Endothelial cell of umbilical vein (primary cell): ENCODE measurements around the gene CRYBB2. TPM values are rescaled to one million over a fixed set of nuclear protein-coding genes. Genes with fewer than 3 reads are reported as not detected.
"Not testable (repeated sequence)": the region's sequence is repeated elsewhere in the genome, so short reads cannot be mapped to it uniquely, and the experiment has no call there.

Experiments used
- BruUV-seq: library from RNA; stranded (reverse); fragments of 400-500 nt; replicated peaks from 2 replicates; lab custom pipeline; 2021; lab: Mats Ljungman, UMichigan
- CTCF ChIA-PET: fragments of 300-600, 350-600 bp; sonication (Branson Sonifier 250); formaldehyde crosslinking; loops from one replicate; lab custom pipeline; 2021; ENCODE audit warnings: antibody characterized with exemption, inconsistent platforms; lab: Charles Lee
- POLR2A ChIA-PET: fragments of 300-600, 350-600 bp; sonication (Branson Sonifier 250); formaldehyde crosslinking; loops from one replicate; lab custom pipeline; 2021; ENCODE audit warnings: antibody characterized with exemption, inconsistent platforms; lab: Charles Lee
- DNase-seq: peaks from one replicate; pipeline ENCODE4 v3.0.0-alpha.2; 2011; ENCODE audit warnings: low read depth, low spot score
- FAIRE-seq: peaks from 2 replicates; lab custom pipeline; 2011; peaks lifted over from hg19 to GRCh38; lab: Jason Lieb, UNC
- H2AFZ ChIP-seq: 2 replicates; pipeline ENCODE4 v1.6.0; 2012; ENCODE audit warnings: low read depth, low read length, control low read depth, inconsistent platforms
- H3K27ac ChIP-seq: 2 replicates; pipeline ENCODE4 v1.5.1; 2011; ENCODE audit warnings: low read depth, mild to moderate bottlenecking, control low read depth, low read length, moderate library complexity; ENCODE audit not compliant: insufficient read depth
- H3K27me3 ChIP-seq, 2 experiments: 2 replicates each; pipeline versions ENCODE4 v1.6.0 to v1.6.1; 2011; ENCODE audit warnings: low read length in 2 of 2, mixed read lengths in 1 of 2; ENCODE audit not compliant: control insufficient read depth in 2 of 2, insufficient read depth in 2 of 2
- H3K36me3 ChIP-seq, 2 experiments: 2 replicates in 1 of 2; 3 replicates in 1 of 2; pipeline ENCODE4 v1.5.1; 2011; ENCODE audit warnings: low read length in 2 of 2, mild to moderate bottlenecking in 1 of 2, moderate library complexity in 1 of 2; ENCODE audit not compliant: control insufficient read depth in 2 of 2, insufficient read depth in 2 of 2; ENCODE audit errors: extremely low read depth in 1 of 2
- H3K4me1 ChIP-seq: 3 replicates; pipeline ENCODE4 v1.5.1; 2011; ENCODE audit warnings: mild to moderate bottlenecking, low read length; ENCODE audit not compliant: control insufficient read depth, insufficient read depth; ENCODE audit errors: extremely low read depth
- H3K4me2 ChIP-seq: 2 replicates; pipeline ENCODE4 v1.6.1; 2011; ENCODE audit warnings: low read length, control low read depth, mixed read lengths; ENCODE audit not compliant: insufficient read depth
- H3K4me3 ChIP-seq, 3 experiments: fragments of 200-600 bp in 1 of 3; sonication (generic), shearing (Covaris generic) in 1 of 3; replicated peaks in 1 of 3; 2 replicates each; pipeline ENCODE4 v1.5.1; 2011 to 2016; ENCODE audit warnings: control low read depth in 3 of 3, low read length in 3 of 3, mild to moderate bottlenecking in 2 of 3, inconsistent platforms in 1 of 3, low read depth in 1 of 3, moderate library complexity in 1 of 3; ENCODE audit not compliant: insufficient read depth in 1 of 3
- H3K79me2 ChIP-seq: 2 replicates; pipeline ENCODE4 v1.6.0; 2012; ENCODE audit warnings: low read length, inconsistent platforms; ENCODE audit not compliant: control insufficient read depth, insufficient read depth
- H3K9ac ChIP-seq: replicated peaks from 2 replicates; pipeline ENCODE3; 2011; ENCODE audit warnings: low read length, control low read depth; ENCODE audit not compliant: insufficient read depth; ENCODE audit errors: extremely low read depth
- H3K9me1 ChIP-seq: replicated peaks from 3 replicates; pipeline ENCODE4 v1.6.0; 2011; ENCODE audit warnings: mild to moderate bottlenecking, low read length; ENCODE audit not compliant: control insufficient read depth, insufficient read depth; ENCODE audit errors: extremely low read depth
- H3K9me3 ChIP-seq: replicated peaks from 2 replicates; pipeline ENCODE4 v1.5.1; 2012; ENCODE audit warnings: low read length, inconsistent platforms; ENCODE audit not compliant: control insufficient read depth, insufficient read depth
- H4K20me1 ChIP-seq: replicated peaks from 2 replicates; pipeline ENCODE3; 2011; ENCODE audit warnings: mild to moderate bottlenecking, low read length; ENCODE audit not compliant: control insufficient read depth, insufficient read depth; ENCODE audit errors: extremely low read depth
- CTCF ChIP-seq, 2 donors: IDR thresholded peaks; 1 replicate in 1 of 2; 2 replicates in 1 of 2; pipeline ENCODE4 v1.5.1; 2011; ENCODE audit warnings: low read length in 2 of 2, mild to moderate bottlenecking in 2 of 2, moderate library complexity in 2 of 2, control low read depth in 1 of 2, inconsistent platforms in 1 of 2, low read depth in 1 of 2; ENCODE audit not compliant: insufficient read depth in 1 of 2; ENCODE audit errors: extremely low read depth in 1 of 2
- EZH2 ChIP-seq: IDR thresholded peaks from 2 replicates; pipeline ENCODE4 v1.6.1; 2012; ENCODE audit warnings: borderline replicate concordance, low read depth, mild to moderate bottlenecking, moderate library complexity, low read length, inconsistent platforms; ENCODE audit not compliant: severe bottlenecking
- GATA2 ChIP-seq: IDR thresholded peaks from 2 replicates; pipeline ENCODE4 v1.7.0; 2011; ENCODE audit warnings: low read depth, mild to moderate bottlenecking, moderate library complexity, mixed read lengths, low read length; ENCODE audit not compliant: insufficient read length, insufficient read depth
- JUN ChIP-seq: IDR thresholded peaks from 2 replicates; pipeline ENCODE4 v1.6.1; 2011; ENCODE audit warnings: borderline replicate concordance, low read depth; ENCODE audit not compliant: insufficient read length, insufficient read depth
- MAX ChIP-seq: IDR thresholded peaks from 2 replicates; pipeline ENCODE4 v1.6.1; 2011; ENCODE audit not compliant: insufficient read depth, insufficient read length
- MYC ChIP-seq: IDR thresholded peaks from one replicate; pipeline ENCODE4 v1.6.1; 2011; ENCODE audit warnings: mild to moderate bottlenecking, low read depth, low read length
- POLR2A ChIP-seq: IDR thresholded peaks from 2 replicates; pipeline ENCODE4 v1.6.1; 2012; ENCODE audit warnings: low read depth, mild to moderate bottlenecking, control low read depth, low read length
- POLR2AphosphoS5 ChIP-seq: IDR thresholded peaks from 2 replicates; pipeline ENCODE4 v1.6.1; 2012; ENCODE audit warnings: low read depth, mild to moderate bottlenecking, control low read depth, low read length, moderate library complexity; ENCODE audit not compliant: insufficient read depth
- dilution Hi-C: fragments of 300-500 bp; cut with MboI; formaldehyde crosslinking; loops from one replicate; pipeline ENCODE4 v1.15.0; 2019; ENCODE audit warnings: low sequenced_read_pairs; ENCODE audit not compliant: extremely low pct_ligation_motif_present
- intact Hi-C: fragments of 100-400 bp; cut with micrococcal nuclease; formaldehyde crosslinking; loops from one replicate; pipeline ENCODE4 v1.10.0; 2022
- polyA plus RNA-seq, 4 experiments: library from polyadenylated mRNA; depleted of rRNA in 3 of 4; stranded (reverse) in 3 of 4; unstranded in 1 of 4; fragments of >200 nt; gene quantifications; 2 replicates each; pipeline versions ENCODE4 v1.2.1 to v1.2.3, GENCODE V29; 2011 to 2012; ENCODE audit warnings: missing spikeins in 1 of 4
- total RNA-seq: library from RNA; stranded (reverse); gene quantifications from 2 replicates; pipeline ENCODE4 v1.2.3, GENCODE V29; 2021

CRYBB2 gene
- total and polyA plus RNA-seq, 2 donors (not counting 3 experiments of a cell fraction or from before 2014, with no cell fraction given): 0.36 to 1.4 TPM

- intact Hi-C loops: no loop called here
- peaks cover 18 to 41% of the 10 kb centered on the region in 2 experiments for H3K36me3 ChIP-seq
- H3K27ac ChIP-seq: no peak overlapping the region
- no peaks in the 10 kb centered on the region for H4K20me1 ChIP-seq
- no peaks in the 10 kb centered on the region for H3K27me3 ChIP-seq
- no TSS peak for BruUV-seq
- H3K9me1 ChIP-seq: no peaks in the 10 kb centered on the region
- no peak overlapping the region for H2AFZ ChIP-seq
- H3K4me3 ChIP-seq: no peak overlapping the region
- dilution Hi-C loops: no loop called here
- TF ChIP-seq GATA2 (no peak), MYC (no peak), EZH2 (no peak), MAX (no peak), JUN (no peak), POLR2AphosphoS5 (no peak), POLR2A (no peak), CTCF (IDR thresholded peaks at IDR 0.05; ENCODE audit: extremely low read depth in 1 of 2, insufficient read depth in 1 of 2, low read depth in 1 of 2, low read length in 2 of 2) (no peak)
- H3K79me2 ChIP-seq: no peaks in the 10 kb centered on the region
- no peak for DNase-seq
- no peak overlapping the region for H3K9ac ChIP-seq
- ChIA-PET POLR2A (no interaction called here), CTCF (no interaction called here)
- no peaks in the 10 kb centered on the region for H3K4me1 ChIP-seq
- H3K4me2 ChIP-seq: no peak overlapping the region
- no peak for FAIRE-seq
- H3K9me3 ChIP-seq: no peaks in the 10 kb centered on the region
These were observed 41.5 kb upstream of the CRYBB2 start for GRCh38 chr22:25177895-25178294.

GRCh38 chr22:25178348-25178747 lies 41.1 kb upstream of the CRYBB2 start:
- H3K9me1 ChIP-seq, DNase-seq, H3K9me3 ChIP-seq, H3K9ac ChIP-seq, dilution Hi-C loops, H3K79me2 ChIP-seq, H4K20me1 ChIP-seq, H3K27ac ChIP-seq, CTCF ChIA-PET, H3K4me3 ChIP-seq, FAIRE-seq, H3K27me3 ChIP-seq, POLR2A ChIA-PET, BruUV-seq, intact Hi-C loops, H3K4me2 ChIP-seq, H3K4me1 ChIP-seq, H2AFZ ChIP-seq: not testable (repeated sequence)
- peaks cover 18 to 40% of the 10 kb centered on the region in 2 experiments for H3K36me3 ChIP-seq

- POLR2A ChIA-PET, H3K4me3 ChIP-seq, dilution Hi-C loops, H3K9me1 ChIP-seq, CTCF ChIA-PET, H3K27ac ChIP-seq, H3K27me3 ChIP-seq, H4K20me1 ChIP-seq, BruUV-seq, H3K9me3 ChIP-seq, H3K4me1 ChIP-seq, DNase-seq, intact Hi-C loops, H3K79me2 ChIP-seq, H3K9ac ChIP-seq, H2AFZ ChIP-seq, H3K4me2 ChIP-seq: not testable (repeated sequence)
- H3K36me3 ChIP-seq: peaks cover 17 to 38% of the 10 kb centered on the region in 2 experiments
- peak; percentile 40 for FAIRE-seq
These were observed 40.4 kb upstream of the CRYBB2 start for GRCh38 chr22:25178869-25179631.
